DND-41 (cell line): ENCODE data around the gene PLEKHO2.
A peak's percentile ranks its signal among the peaks of the same experiment; 100 is the strongest.

Experiments
- ATAC-seq: fragments of 200-7000 bp; cut with Tn5 transposase; 3 replicates; pipeline ENCODE4 v1.9.1; 2021; ENCODE audit warnings: low read depth; ENCODE audit not compliant: insufficient read depth
- DNase-seq: peaks from one replicate; pipeline ENCODE4 v3.0.0-alpha.2; 2020
- H2AFZ ChIP-seq: 2 replicates; pipeline ENCODE4 v1.6.0; 2012; ENCODE audit warnings: low read depth, low read length
- H3K27ac ChIP-seq: 2 replicates; pipeline ENCODE4 v1.5.1; 2012; ENCODE audit warnings: low read length, inconsistent platforms
- H3K27me3 ChIP-seq: fragments of 200-600 bp; sonication (generic); 2 replicates; pipeline ENCODE4 v1.6.0; 2012; ENCODE audit warnings: low read length, mild to moderate bottlenecking, inconsistent platforms; ENCODE audit not compliant: insufficient read depth, poor library complexity
- H3K36me3 ChIP-seq: 2 replicates; pipeline ENCODE4 v1.5.1; 2012; ENCODE audit warnings: low read length, inconsistent platforms; ENCODE audit not compliant: insufficient read depth
- H3K4me1 ChIP-seq: 2 replicates; pipeline ENCODE4 v1.5.1; 2012; ENCODE audit warnings: mild to moderate bottlenecking, low read length; ENCODE audit not compliant: insufficient read depth
- H3K4me2 ChIP-seq: 2 replicates; pipeline ENCODE4 v1.6.0; 2012; ENCODE audit warnings: mild to moderate bottlenecking, moderate library complexity, low read length, inconsistent platforms; ENCODE audit not compliant: insufficient read depth
- H3K4me3 ChIP-seq, 2 experiments: fragments of 200-600 bp in 1 of 2; shearing (Covaris generic) in 1 of 2; 2 replicates each; pipeline ENCODE4 v1.5.1; 2012 to 2016; ENCODE audit warnings: inconsistent platforms in 2 of 2, low read length in 2 of 2, mild to moderate bottlenecking in 2 of 2, low read depth in 1 of 2, moderate library complexity in 1 of 2
- H3K79me2 ChIP-seq: 2 replicates; pipeline ENCODE4 v1.6.0; 2012; ENCODE audit warnings: low read length, inconsistent platforms; ENCODE audit not compliant: insufficient read depth
- H3K9ac ChIP-seq: 2 replicates; pipeline ENCODE4 v1.6.0; 2012; ENCODE audit warnings: low read depth, mild to moderate bottlenecking, inconsistent platforms, low read length, moderate library complexity
- H3K9me3 ChIP-seq: 2 replicates; pipeline ENCODE4 v1.5.1; 2012; ENCODE audit warnings: low read length, moderate library complexity, mild to moderate bottlenecking, inconsistent platforms; ENCODE audit not compliant: insufficient read depth, severe bottlenecking
- H4K20me1 ChIP-seq: 2 replicates; pipeline ENCODE4 v1.6.0; 2012; ENCODE audit warnings: low read length; ENCODE audit not compliant: insufficient read depth
- CTCF ChIP-seq: IDR thresholded peaks from 2 replicates; pipeline ENCODE4 v1.5.1; 2012; ENCODE audit warnings: borderline replicate concordance, low read length, moderate library complexity, mild to moderate bottlenecking; ENCODE audit not compliant: poor library complexity, severe bottlenecking; ENCODE audit errors: extremely low read depth
- EZH2 ChIP-seq: IDR thresholded peaks from 3 replicates; pipeline ENCODE4 v1.6.1; 2012; ENCODE audit warnings: borderline replicate concordance, low read depth, mild to moderate bottlenecking, moderate library complexity, low read length, inconsistent platforms; ENCODE audit not compliant: severe bottlenecking

The PLEKHO2 gene

DNA sequence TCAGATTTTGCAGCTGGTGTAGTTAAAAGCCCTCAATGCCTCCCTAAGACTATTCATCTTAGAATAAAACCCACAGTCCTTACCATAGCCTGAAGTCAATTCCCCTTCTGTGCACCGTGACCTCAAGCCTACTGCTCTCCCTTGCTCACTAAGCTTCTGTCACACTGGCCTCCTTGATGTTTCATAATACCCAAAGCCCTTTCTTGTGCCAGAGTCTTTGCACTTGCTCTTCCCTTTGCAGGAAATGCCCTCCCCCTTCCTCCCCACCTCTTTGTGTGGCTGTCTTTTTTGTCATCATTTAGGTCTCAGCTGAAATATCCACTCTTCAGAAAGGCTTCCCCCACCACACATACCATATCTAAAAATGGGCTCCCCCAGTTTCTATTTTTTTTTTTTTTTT, 4.2 kb upstream of the PLEKHO2 start:
- H3K79me2 ChIP-seq: peaks cover 6% of the 10 kb centered on the region
- no peaks in the 10 kb centered on the region for H3K9me3 ChIP-seq
- H3K36me3 ChIP-seq: no peaks in the 10 kb centered on the region
- no peak overlapping the region for H3K4me3 ChIP-seq
- peak overlapping the region; percentile 11; the same call in 1 of the 2 replicates for H3K4me2 ChIP-seq
- DNase-seq: peak; percentile 73
- no peak overlapping the region for H3K9ac ChIP-seq
- H2AFZ ChIP-seq: peak overlapping the region; percentile 51; the same call in 1 of the 2 replicates
- H3K27me3 ChIP-seq: no peaks in the 10 kb centered on the region
- ATAC-seq: peak; percentile 16
- no peaks in the 10 kb centered on the region for H4K20me1 ChIP-seq
- peak overlapping the region; percentile 61 for H3K27ac ChIP-seq
- TF ChIP-seq CTCF: no peak
- no peak for TF ChIP-seq EZH2
- H3K4me1 ChIP-seq: peaks cover 50% of the 10 kb centered on the region

- no peak for ATAC-seq
- H3K4me3 ChIP-seq: peak overlapping the region; percentile 58 to 77; a peak in 3 of 4 replicates
- no peaks in the 10 kb centered on the region for H3K27me3 ChIP-seq
- H2AFZ ChIP-seq: peak overlapping the region; percentile 93
- H3K9ac ChIP-seq: peak overlapping the region; percentile 93
- H3K9me3 ChIP-seq: no peaks in the 10 kb centered on the region
- no peak for DNase-seq
- peak overlapping the region; percentile 88 for H3K27ac ChIP-seq
- H3K4me2 ChIP-seq: peak overlapping the region; percentile 86
- no peaks in the 10 kb centered on the region for H3K36me3 ChIP-seq
- peaks cover 13% of the 10 kb centered on the region for H3K79me2 ChIP-seq
- H3K4me1 ChIP-seq: peaks cover 68% of the 10 kb centered on the region
- no peak for TF ChIP-seq CTCF
- no peak for TF ChIP-seq EZH2
- H4K20me1 ChIP-seq: no peaks in the 10 kb centered on the region
These were observed 713 bp upstream of the PLEKHO2 start for GRCh38 chr15:64841060-64841343.

- H3K9me3 ChIP-seq: no peaks in the 10 kb centered on the region
- no peaks in the 10 kb centered on the region for H3K27me3 ChIP-seq
- peak overlapping the region; percentile 65 for H3K4me2 ChIP-seq
- no peaks in the 10 kb centered on the region for H4K20me1 ChIP-seq
- peaks cover 20% of the 10 kb centered on the region for H3K79me2 ChIP-seq
- H3K4me1 ChIP-seq: peaks cover 58% of the 10 kb centered on the region
- no peak for DNase-seq
- no peak for TF ChIP-seq CTCF
- TF ChIP-seq EZH2: no peak
- peak overlapping the region; percentile 34 to 63; a peak in 3 of 4 replicates for H3K4me3 ChIP-seq
- ATAC-seq: no peak
- peak overlapping the region; percentile 67 for H3K9ac ChIP-seq
- H3K36me3 ChIP-seq: 0 out of 2 replicates have a peak, but pooled peaks cover 3% of the 10 kb centered on the region
- peak overlapping the region; percentile 43 for H3K27ac ChIP-seq
- H2AFZ ChIP-seq: peak overlapping the region; percentile 42
These were observed 603 bp downstream of the PLEKHO2 start for GRCh38 chr15:64842096-64842939.
